ENCODE data around the gene NEDD9.

Gene NEDD9

GRCh38 chr6:11139051-11139960 is 93.2 kb downstream of the NEDD9 start:
- FAIRE-seq: no peak

DNA sequence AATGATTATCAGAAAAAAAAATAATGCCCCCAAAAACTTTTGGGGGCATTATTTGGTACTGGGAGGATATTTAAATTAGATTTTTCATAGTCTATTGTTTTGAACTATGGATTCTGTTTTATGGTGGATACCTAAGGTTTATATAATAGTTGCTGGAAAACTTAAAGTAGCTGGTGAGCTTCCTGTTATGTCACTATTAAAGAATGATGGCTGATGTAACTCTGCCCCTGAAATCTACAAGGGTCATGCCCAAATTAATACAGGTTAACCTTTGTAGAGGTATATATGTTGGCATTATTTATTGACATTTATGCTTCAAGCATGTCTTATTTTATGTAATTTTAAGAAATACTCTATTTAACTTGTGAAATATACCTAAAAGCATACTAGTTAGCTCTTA is 95.7 kb downstream of the NEDD9 start:
- no peak for FAIRE-seq
